Left lung (tissue), 10 donors: ENCODE measurements around the gene TAF6L. TPM values are rescaled to one million over a fixed set of nuclear protein-coding genes. Genes with fewer than 3 reads are reported as not detected.
A peak's percentile ranks its signal among the peaks of the same experiment; 100 is the strongest.

Experiments used
- ATAC-seq: fragments of 200-7000 bp; cut with Tn5 transposase; one replicate; pipeline ENCODE4 v1.9.1; 2020; ENCODE audit warnings: moderate library complexity
- DNase-seq, 4 donors: peaks; one replicate each; pipeline ENCODE4 v3.0.0-alpha.2; 2013 to 2020
- H3K27ac ChIP-seq, 2 donors: fragments of 200-600 bp; sonication (generic) in 1 of 2; one replicate each; pipeline versions ENCODE4 v1.5.0 to v1.8.0; 2020 to 2021
- H3K27me3 ChIP-seq, 2 donors: fragments of 200-600 bp; sonication (generic) in 1 of 2; one replicate each; pipeline versions ENCODE4 v1.5.0 to v1.8.0; 2020 to 2021
- H3K36me3 ChIP-seq, 2 donors: fragments of 200-600 bp; sonication (generic) in 1 of 2; one replicate each; pipeline versions ENCODE4 v1.5.0 to v1.8.0; 2020 to 2021
- H3K4me1 ChIP-seq, 2 donors: fragments of 200-600 bp; one replicate each; pipeline ENCODE4 v1.8.0; 2021
- H3K4me3 ChIP-seq, 2 donors: fragments of 200-600 bp; sonication (generic) in 1 of 2; one replicate each; pipeline versions ENCODE4 v1.5.0 to v1.8.0; 2020 to 2021; ENCODE audit warnings: mild to moderate bottlenecking in 1 of 2
- H3K9me3 ChIP-seq, 2 donors: fragments of 200-600 bp; sonication (generic) in 1 of 2; one replicate each; pipeline versions ENCODE4 v1.5.0 to v1.8.0; 2020 to 2021
- intact Hi-C, 2 donors: fragments of 100-400 bp; cut with DNase I; formaldehyde crosslinking; loops; one replicate each; pipeline versions ENCODE4 v1.11.2 to v1.14.2; 2022
- polyA plus RNA-seq, 6 donors: library from polyadenylated mRNA; unstranded; fragments of 120-200 nt; gene quantifications; one replicate each; pipeline ENCODE4 v1.2.1, GENCODE V29; 2013; ENCODE audit not compliant: insufficient read length in 6 of 6
- total RNA-seq, 2 donors: library from RNA; stranded (reverse); fragmentation: NEBNext Ultra II Directional; extraction: Animal tissue kit (Norgen Biotek cat#: 25700); gene quantifications; one replicate each; pipeline ENCODE4 v1.2.1, GENCODE V29; 2021
- TF ChIP-seq, protein P1 (sequence below), 2 donors: fragments of 200-600 bp; sonication (generic) in 1 of 2; IDR thresholded peaks; one replicate each; pipeline versions ENCODE4 v1.5.0 to v1.8.0; 2021; ENCODE audit warnings: antibody characterized with exemption in 2 of 2
- donor health status: DM: no; HTN: yes; CAD: no.
- donor health status: DM: no; HTN: no; CAD: no.

TAF6L gene
- total and polyA plus RNA-seq, 8 donors = 14.5 to 35.2 (median 29.1) TPM

DNA sequence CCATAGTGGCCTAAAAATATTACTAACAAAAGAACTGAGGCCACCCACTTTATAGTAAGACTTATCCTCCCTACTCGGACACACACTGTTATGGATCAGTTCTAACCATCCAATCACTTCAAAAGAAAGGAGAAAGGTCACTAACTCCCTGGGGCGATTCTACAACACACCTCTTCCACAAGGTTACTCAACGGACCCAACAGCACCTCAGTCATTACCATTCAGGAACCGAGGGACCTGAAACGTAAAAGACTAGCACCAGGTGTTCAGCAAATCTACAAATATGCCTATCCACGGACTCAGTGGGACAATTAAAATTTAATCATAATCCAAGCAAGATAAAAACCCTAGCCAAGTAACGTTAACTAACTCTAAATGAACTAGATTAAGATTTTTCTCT lies 45.5 kb upstream of the TAF6L start:
- H3K9me3 ChIP-seq = no peaks in the 10 kb centered on the region
- ATAC-seq (no peak), DNase-seq (no peak)
- TF ChIP-seq, protein P1, sequence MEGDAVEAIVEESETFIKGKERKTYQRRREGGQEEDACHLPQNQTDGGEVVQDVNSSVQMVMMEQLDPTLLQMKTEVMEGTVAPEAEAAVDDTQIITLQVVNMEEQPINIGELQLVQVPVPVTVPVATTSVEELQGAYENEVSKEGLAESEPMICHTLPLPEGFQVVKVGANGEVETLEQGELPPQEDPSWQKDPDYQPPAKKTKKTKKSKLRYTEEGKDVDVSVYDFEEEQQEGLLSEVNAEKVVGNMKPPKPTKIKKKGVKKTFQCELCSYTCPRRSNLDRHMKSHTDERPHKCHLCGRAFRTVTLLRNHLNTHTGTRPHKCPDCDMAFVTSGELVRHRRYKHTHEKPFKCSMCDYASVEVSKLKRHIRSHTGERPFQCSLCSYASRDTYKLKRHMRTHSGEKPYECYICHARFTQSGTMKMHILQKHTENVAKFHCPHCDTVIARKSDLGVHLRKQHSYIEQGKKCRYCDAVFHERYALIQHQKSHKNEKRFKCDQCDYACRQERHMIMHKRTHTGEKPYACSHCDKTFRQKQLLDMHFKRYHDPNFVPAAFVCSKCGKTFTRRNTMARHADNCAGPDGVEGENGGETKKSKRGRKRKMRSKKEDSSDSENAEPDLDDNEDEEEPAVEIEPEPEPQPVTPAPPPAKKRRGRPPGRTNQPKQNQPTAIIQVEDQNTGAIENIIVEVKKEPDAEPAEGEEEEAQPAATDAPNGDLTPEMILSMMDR (IDR thresholded peaks at IDR 0.05) = no peak
- H3K4me3 ChIP-seq = peak overlapping the region; percentile 95 to 96
- intact Hi-C loops = no loop called here
- H3K27me3 ChIP-seq = no peaks in the 10 kb centered on the region
- H3K4me1 ChIP-seq = peaks cover 28 to 46% of the 10 kb centered on the region in 2 donors
- H3K36me3 ChIP-seq = peaks cover 17 to 35% of the 10 kb centered on the region in 2 donors
- H3K27ac ChIP-seq = peak overlapping the region; percentile 94 to 98

- no peaks in the 10 kb centered on the region for H3K9me3 ChIP-seq
- H3K27me3 ChIP-seq = no peaks in the 10 kb centered on the region
- H3K36me3 ChIP-seq = peaks cover 12 to 33% of the 10 kb centered on the region in 2 donors
- H3K27ac ChIP-seq = peak overlapping the region; percentile 94 to 98
- DNase-seq = no peak
- ATAC-seq = no peak
- peaks cover 28 to 53% of the 10 kb centered on the region in 2 donors for H3K4me1 ChIP-seq
- peak overlapping the region; percentile 95 to 96 for H3K4me3 ChIP-seq
- intact Hi-C loops = no loop called here
- TF ChIP-seq, protein P1 (IDR thresholded peaks at IDR 0.05) = no peak
Observed at GRCh38 chr11:62726156-62726914, 44.9 kb upstream of the TAF6L start.

GRCh38 chr11:62726915-62727164 lies 44.4 kb upstream of the TAF6L start:
- H3K36me3 ChIP-seq = peaks cover 10 to 32% of the 10 kb centered on the region in 2 donors
- H3K4me3 ChIP-seq = peak overlapping the region; percentile 95 to 96
- ATAC-seq (peak; percentile 1), DNase-seq (peak in 2 of 4 donors; percentile 53 to 95)
- TF ChIP-seq, protein P1 (IDR thresholded peaks at IDR 0.05) = no peak
- peaks cover 28 to 57% of the 10 kb centered on the region in 2 donors for H3K4me1 ChIP-seq
- intact Hi-C loops = no loop called here
- no peaks in the 10 kb centered on the region for H3K27me3 ChIP-seq
- H3K27ac ChIP-seq = peak overlapping the region; percentile 94 to 98
- H3K9me3 ChIP-seq = no peaks in the 10 kb centered on the region

GRCh38 chr11:62727165-62727871 lies 43.9 kb upstream of the TAF6L start, which contains the start of gene HNRNPUL2:
Gene HNRNPUL2, minus strand, starts transcription at chr11:62727457. Its CDS starts 301 bp downstream, at chr11:62727156.
- Histone ChIP-seq H3K9me3 (no peaks in the 10 kb centered on the region), H3K4me1 (peaks cover 28 to 58% of the 10 kb centered on the region in 2 donors), H3K27me3 (no peaks in the 10 kb centered on the region), H3K4me3 (peak within 1 kb of the TSS; percentile 95 to 96), H3K36me3 (peaks cover 7 to 27% of the 10 kb centered on the region in 2 donors), H3K27ac (peak within 1 kb of the TSS; percentile 94 to 98)
- DNase-seq (peak; percentile 99 to 100 (median 100)), ATAC-seq (peak; percentile 89)
- TF ChIP-seq, protein P1 (IDR thresholded peaks at IDR 0.05) = no peak
- intact Hi-C loops = no loop called here

GRCh38 chr11:62727872-62728170 lies 43.4 kb upstream of the TAF6L start:
- Histone ChIP-seq H3K27ac (peak overlapping the region; percentile 94 to 98), H3K9me3 (no peaks in the 10 kb centered on the region), H3K4me1 (peaks cover 28 to 63% of the 10 kb centered on the region in 2 donors), H3K36me3 (peaks cover 5 to 26% of the 10 kb centered on the region in 2 donors), H3K4me3 (peak overlapping the region; percentile 95 to 96), H3K27me3 (no peaks in the 10 kb centered on the region)
- ATAC-seq (peak; percentile 77), DNase-seq (peak in 3 of 4 donors; percentile 88 to 100 (median 97))
- TF ChIP-seq, protein P1 (IDR thresholded peaks at IDR 0.05) = no peak
- intact Hi-C loops = no loop called here
